Hepatocyte (in vitro differentiated cells): Measurements from ENCODE around the gene PRSS33. TPM values are rescaled to one million over a fixed set of nuclear protein-coding genes. Genes with fewer than 3 reads are reported as not detected.

ENCODE experiments used
- DNase-seq: peaks from one replicate; pipeline ENCODE4 v3.0.0-alpha.2; 2016; ENCODE audit warnings: low spot score
- H2AFZ ChIP-seq: fragments of 200-600 bp; sonication (generic); 2 replicates; pipeline ENCODE4 v1.6.0; 2016; ENCODE audit warnings: antibody characterized with exemption, mild to moderate bottlenecking
- H3K27ac ChIP-seq: fragments of 200-600 bp; sonication (generic); 2 replicates; pipeline ENCODE4 v1.5.1; 2016; ENCODE audit warnings: mild to moderate bottlenecking
- H3K27me3 ChIP-seq: fragments of 200-600 bp; sonication (generic); 2 replicates; pipeline ENCODE4 v1.6.1; 2016
- H3K36me3 ChIP-seq: fragments of 200-600 bp; sonication (generic); replicated peaks from 2 replicates; pipeline ENCODE4 v1.5.1; 2016; ENCODE audit warnings: low read depth; ENCODE audit not compliant: insufficient read depth
- H3K4me1 ChIP-seq: fragments of 200-600 bp; sonication (generic); 2 replicates; pipeline ENCODE4 v1.5.1; 2016; ENCODE audit warnings: mild to moderate bottlenecking, moderate library complexity; ENCODE audit not compliant: insufficient read depth
- H3K4me2 ChIP-seq: fragments of 200-600 bp; sonication (generic); 2 replicates; pipeline ENCODE4 v1.6.0; 2016
- H3K4me3 ChIP-seq: fragments of 200-600 bp; sonication (generic); 2 replicates; pipeline ENCODE4 v1.5.1; 2016; ENCODE audit warnings: mild to moderate bottlenecking
- H3K79me2 ChIP-seq: fragments of 200-600 bp; sonication (generic); 2 replicates; pipeline ENCODE4 v1.6.0; 2017; ENCODE audit warnings: mild to moderate bottlenecking
- H3K9me2 ChIP-seq: fragments of 200-600 bp; sonication (generic); replicated peaks from 2 replicates; pipeline ENCODE4 v1.6.0; 2017; ENCODE audit warnings: mild to moderate bottlenecking; ENCODE audit not compliant: insufficient read depth
- H3K9me3 ChIP-seq: fragments of 200-600 bp; sonication (generic); 2 replicates; pipeline ENCODE4 v1.5.1; 2016; ENCODE audit warnings: low read depth, mild to moderate bottlenecking
- H4K20me1 ChIP-seq: fragments of 200-600 bp; sonication (generic); 2 replicates; pipeline ENCODE4 v1.6.0; 2016; ENCODE audit warnings: mild to moderate bottlenecking; ENCODE audit not compliant: insufficient read depth, poor library complexity, severe bottlenecking
- CTCF ChIP-seq: fragments of 200-600 bp; sonication (generic); IDR thresholded peaks from 2 replicates; pipeline ENCODE4 v1.5.1; 2016; ENCODE audit warnings: antibody characterized with exemption, mild to moderate bottlenecking; ENCODE audit not compliant: poor library complexity
- EZH2 ChIP-seq: fragments of 200-600 bp; sonication (generic); IDR thresholded peaks from 2 replicates; pipeline ENCODE4 v1.6.1; 2016; ENCODE audit warnings: antibody characterized with exemption, mild to moderate bottlenecking, borderline replicate concordance
- EZH2phosphoT487 ChIP-seq: fragments of 200-600 bp; sonication (generic); IDR thresholded peaks from one replicate; pipeline ENCODE4 v1.6.1; 2018; ENCODE audit warnings: antibody characterized with exemption, mild to moderate bottlenecking, low read depth, moderate library complexity; ENCODE audit not compliant: unreplicated experiment, severe bottlenecking
- WGBS: methylation state at CpG from one replicate; pipeline ENCODE4 v1.1.6; 2016; ENCODE audit warnings: low lambda C conversion rate; ENCODE audit errors: missing lambda C conversion rate; 5-methylcytosine and 5-hydroxymethylcytosine counted together
- polyA plus RNA-seq: library from polyadenylated mRNA; unstranded; fragments of >200 nt; fragmentation: Nextera tagmentation; extraction: Ambion mirVana; gene quantifications from 2 replicates; pipeline ENCODE4 v1.2.1, GENCODE V29; 2016
- total RNA-seq: library from RNA; depleted of rRNA; stranded (reverse); fragments of >200 nt; gene quantifications from 2 replicates; pipeline ENCODE4 v1.2.3, GENCODE V29; 2014

The PRSS33 gene
- total and polyA plus RNA-seq, 2 experiments from 2014 or later = not detected

- Histone ChIP-seq H3K4me2 (no peak overlapping the region), H3K4me1 (no peaks in the 10 kb centered on the region), H3K9me3 (no peaks in the 10 kb centered on the region), H3K9me2 (no peaks in the 10 kb centered on the region), H4K20me1 (no peaks in the 10 kb centered on the region), H3K4me3 (no peak overlapping the region), H3K79me2 (no peaks in the 10 kb centered on the region), H2AFZ (no peak overlapping the region), H3K36me3 (no peaks in the 10 kb centered on the region), H3K27ac (no peak overlapping the region), H3K27me3 (no peaks in the 10 kb centered on the region)
- DNase-seq = no peak
- 78% methylated on average over 14 of the region's 14 CpGs for WGBS
- no peak for TF ChIP-seq EZH2
- no peak for TF ChIP-seq EZH2phosphoT487
- TF ChIP-seq CTCF = no peak
Measured at GRCh38 chr16:2820836-2821486, 33.6 kb upstream of the PRSS33 start.

- 75% methylated on average over 16 of the region's 17 CpGs for WGBS
- TF ChIP-seq EZH2phosphoT487 (no peak), CTCF (no peak)
Measured at GRCh38 chr16:2819939-2820835, 32.8 kb upstream of the PRSS33 start.

GRCh38 chr16:2819179-2819938 lies 32.0 kb upstream of the PRSS33 start:
- Histone ChIP-seq H3K4me1 (peaks cover 6% of the 10 kb centered on the region), H3K4me3 (no peak overlapping the region), H3K4me2 (no peak overlapping the region), H3K79me2 (no peaks in the 10 kb centered on the region), H3K9me3 (no peaks in the 10 kb centered on the region), H2AFZ (no peak overlapping the region), H3K36me3 (no peaks in the 10 kb centered on the region), H4K20me1 (no peaks in the 10 kb centered on the region), H3K9me2 (no peaks in the 10 kb centered on the region), H3K27ac (no peak overlapping the region), H3K27me3 (no peaks in the 10 kb centered on the region)
- WGBS = 92% methylated on average over 18 of the region's 18 CpGs
- DNase-seq = no peak
- TF ChIP-seq EZH2phosphoT487 (no peak), EZH2 (no peak), CTCF (no peak)

More at GRCh38 chr16:2819939-2820835, 32.8 kb upstream of the PRSS33 start:
- Histone ChIP-seq H3K27ac (no peak overlapping the region), H2AFZ (no peak overlapping the region), H3K27me3 (no peaks in the 10 kb centered on the region), H3K4me3 (no peak overlapping the region), H3K36me3 (no peaks in the 10 kb centered on the region), H3K79me2 (no peaks in the 10 kb centered on the region), H3K4me1 (peaks cover 6% of the 10 kb centered on the region), H3K4me2 (no peak overlapping the region), H4K20me1 (no peaks in the 10 kb centered on the region), H3K9me3 (no peaks in the 10 kb centered on the region), H3K9me2 (no peaks in the 10 kb centered on the region)
- DNase-seq = no peak
